HG03558 (cell line): Measurements from ENCODE around the gene INPP5E.

Experiments
- ATAC-seq: cut with Tn5 transposase; IDR thresholded peaks from one replicate; pipeline ENCODE4 v1.9.1; 2021; ENCODE audit warnings: moderate number of reproducible peaks; ENCODE audit not compliant: unreplicated experiment; ENCODE audit errors: extremely low read depth

Gene INPP5E

DNA sequence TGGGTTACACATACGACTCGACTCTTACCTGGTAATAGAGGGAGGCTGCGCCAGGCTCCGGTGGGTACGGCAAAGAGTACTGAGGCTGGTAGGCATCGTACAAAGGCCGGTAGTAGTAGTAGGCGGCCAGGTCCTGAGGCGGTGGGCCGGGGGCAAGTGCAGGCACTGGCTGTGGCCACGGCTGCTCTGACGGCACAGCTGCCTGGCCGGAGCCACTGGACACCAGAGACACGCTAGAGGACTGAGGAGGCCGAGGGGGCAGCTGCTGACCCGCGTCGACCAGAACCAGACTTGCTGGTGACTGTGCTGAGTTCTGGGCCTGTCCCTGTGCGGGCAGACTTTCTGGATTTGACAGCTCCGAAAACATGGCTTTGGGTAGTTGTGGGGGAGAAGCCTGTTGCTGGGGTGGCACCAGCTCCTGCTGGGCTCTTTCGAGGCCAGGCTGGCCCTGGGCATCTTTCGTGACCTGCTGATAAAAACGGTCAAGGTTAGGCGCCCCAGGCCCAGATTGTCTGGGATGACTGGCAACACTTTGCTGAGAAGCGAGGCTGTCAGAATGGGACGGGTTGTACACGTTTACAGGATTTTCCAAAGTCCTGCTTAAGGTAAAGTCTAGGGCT, 34.5 kb upstream of the INPP5E start:
- ATAC-seq: no peak

- no peak for ATAC-seq
These were observed 33.7 kb upstream of the INPP5E start for GRCh38 chr9:136473354-136473721.

- no peak for ATAC-seq
These were observed 33.2 kb upstream of the INPP5E start for GRCh38 chr9:136472640-136473353.

DNA sequence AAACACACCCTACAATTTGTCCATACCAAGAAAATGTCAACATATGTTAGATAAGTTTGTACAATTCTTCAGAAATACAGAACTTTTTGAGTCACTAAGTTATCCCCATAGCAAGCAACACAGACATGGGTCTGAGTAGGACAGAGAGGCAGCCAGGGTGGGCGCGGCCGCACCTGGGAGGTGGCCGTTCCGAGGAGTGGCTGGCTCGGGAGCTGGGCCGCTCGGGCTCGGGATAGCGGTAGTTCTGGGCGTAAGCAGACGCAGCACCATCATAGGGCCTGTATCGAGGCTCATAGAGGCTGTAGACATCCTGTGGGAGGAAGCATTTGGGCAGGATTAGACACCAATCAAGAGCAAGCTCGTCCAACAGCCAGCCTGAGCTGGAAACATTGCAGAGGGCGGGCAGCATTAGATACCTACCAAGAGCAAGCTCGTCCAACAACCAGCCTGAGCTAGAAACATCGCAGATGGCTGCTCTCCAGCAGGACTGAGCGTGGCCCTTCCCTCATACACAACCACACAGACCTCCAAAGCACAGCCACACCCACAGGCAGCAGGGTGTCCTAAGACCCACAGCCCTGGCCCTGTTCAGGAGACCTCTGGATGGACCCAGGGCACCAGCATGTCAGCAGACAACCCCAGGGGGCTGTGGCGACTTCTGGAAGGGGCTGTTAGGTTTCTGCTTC, 32.3 kb upstream of the INPP5E start:
- no peak for ATAC-seq

GRCh38 chr9:136470792-136471469, 31.3 kb upstream of the INPP5E start:
- no peak for ATAC-seq

- ATAC-seq: no peak
These were observed 30.7 kb upstream of the INPP5E start for GRCh38 chr9:136470356-136470755.

DNA sequence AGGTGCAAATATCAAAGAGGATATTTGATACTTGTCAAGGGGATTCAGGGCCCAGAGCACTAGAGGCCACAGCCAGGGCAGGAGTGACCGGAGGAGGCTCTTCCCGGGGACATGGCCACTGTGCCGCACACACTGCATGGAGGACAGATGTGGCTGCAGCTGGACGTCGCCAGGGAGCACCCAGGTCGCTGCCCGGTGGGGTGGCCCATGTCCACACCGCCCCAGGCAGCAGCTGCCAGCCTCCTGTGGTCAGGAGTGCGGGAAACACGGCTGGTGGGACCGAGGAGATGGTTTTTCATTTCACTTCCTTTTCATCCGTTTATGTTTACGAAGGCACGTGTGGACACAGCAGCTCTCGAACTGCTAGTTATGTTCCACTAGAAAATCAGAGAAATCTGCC, 28.1 kb upstream of the INPP5E start:
- no peak for ATAC-seq

- no peak for ATAC-seq
These were observed 26.5 kb upstream of the INPP5E start for GRCh38 chr9:136466155-136466541.

- no peak for ATAC-seq
These were observed 26.0 kb upstream of the INPP5E start for GRCh38 chr9:136465500-136466154.

DNA sequence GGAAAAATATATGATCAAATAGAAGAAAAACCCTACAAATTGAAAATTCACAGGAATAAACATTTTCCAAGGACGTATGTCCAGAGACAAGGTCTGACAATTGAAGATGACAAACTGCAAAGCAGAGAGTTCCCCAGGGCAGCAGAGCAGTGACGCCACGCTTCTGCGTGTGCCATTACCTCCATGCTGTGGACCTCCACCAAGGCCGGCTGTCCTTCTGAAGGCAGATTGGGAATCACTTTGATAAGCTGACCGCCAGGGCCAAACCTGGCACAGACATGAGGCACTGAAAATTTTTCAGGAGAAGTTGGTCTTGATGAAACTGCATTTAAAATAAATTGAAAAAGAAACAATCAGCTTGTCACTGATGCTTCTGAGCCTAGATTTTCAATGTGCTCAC, 24.6 kb upstream of the INPP5E start:
- ATAC-seq: no peak

GRCh38 chr9:136463578-136463977, 23.9 kb upstream of the INPP5E start:
- ATAC-seq: no peak

GRCh38 chr9:136462664-136463063, 23.0 kb upstream of the INPP5E start:
- ATAC-seq: no peak

GRCh38 chr9:136460772-136461325, 21.2 kb upstream of the INPP5E start:
- no peak for ATAC-seq

DNA sequence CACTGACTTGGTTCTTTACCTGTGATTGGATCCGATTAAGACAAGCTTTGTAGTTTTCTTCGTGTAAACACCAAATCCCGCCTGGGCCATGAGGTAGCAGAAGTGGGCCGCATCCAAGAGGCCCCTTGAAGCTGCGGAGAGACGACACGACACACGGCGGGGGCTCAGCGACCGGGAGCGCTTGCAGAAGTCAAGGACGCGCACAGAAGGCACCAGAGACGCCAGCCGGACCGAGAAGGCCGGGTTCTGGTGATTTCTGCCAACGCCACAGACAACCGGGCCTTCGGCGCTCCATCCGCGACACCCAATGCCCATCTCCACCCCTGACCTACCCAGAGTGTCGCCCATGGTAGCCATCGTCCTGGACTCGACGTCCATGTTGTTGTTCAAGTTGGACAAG, 19.8 kb upstream of the INPP5E start:
- ATAC-seq: no peak

- ATAC-seq: no peak
These were observed 17.7 kb upstream of the INPP5E start for GRCh38 chr9:136457326-136457725.

DNA sequence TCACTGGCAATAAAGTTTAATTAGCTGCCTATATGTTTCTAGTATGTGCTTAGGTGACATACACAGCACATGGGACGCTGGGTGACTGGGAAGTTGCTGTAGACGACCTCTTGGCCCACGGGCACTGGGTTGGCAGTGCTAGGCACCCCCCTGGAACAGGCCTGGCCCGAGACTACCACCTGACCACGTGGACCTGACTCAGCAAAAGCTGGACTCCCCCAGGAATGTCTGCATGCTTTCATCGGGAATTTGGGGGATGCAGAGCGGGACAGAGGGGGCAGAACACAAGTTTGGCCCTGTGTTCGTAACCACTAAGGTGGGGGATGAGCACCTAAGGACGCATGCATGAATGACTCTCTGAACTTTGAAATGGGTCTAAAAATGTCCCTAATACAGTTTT, 16.6 kb upstream of the INPP5E start:
- no peak for ATAC-seq

DNA sequence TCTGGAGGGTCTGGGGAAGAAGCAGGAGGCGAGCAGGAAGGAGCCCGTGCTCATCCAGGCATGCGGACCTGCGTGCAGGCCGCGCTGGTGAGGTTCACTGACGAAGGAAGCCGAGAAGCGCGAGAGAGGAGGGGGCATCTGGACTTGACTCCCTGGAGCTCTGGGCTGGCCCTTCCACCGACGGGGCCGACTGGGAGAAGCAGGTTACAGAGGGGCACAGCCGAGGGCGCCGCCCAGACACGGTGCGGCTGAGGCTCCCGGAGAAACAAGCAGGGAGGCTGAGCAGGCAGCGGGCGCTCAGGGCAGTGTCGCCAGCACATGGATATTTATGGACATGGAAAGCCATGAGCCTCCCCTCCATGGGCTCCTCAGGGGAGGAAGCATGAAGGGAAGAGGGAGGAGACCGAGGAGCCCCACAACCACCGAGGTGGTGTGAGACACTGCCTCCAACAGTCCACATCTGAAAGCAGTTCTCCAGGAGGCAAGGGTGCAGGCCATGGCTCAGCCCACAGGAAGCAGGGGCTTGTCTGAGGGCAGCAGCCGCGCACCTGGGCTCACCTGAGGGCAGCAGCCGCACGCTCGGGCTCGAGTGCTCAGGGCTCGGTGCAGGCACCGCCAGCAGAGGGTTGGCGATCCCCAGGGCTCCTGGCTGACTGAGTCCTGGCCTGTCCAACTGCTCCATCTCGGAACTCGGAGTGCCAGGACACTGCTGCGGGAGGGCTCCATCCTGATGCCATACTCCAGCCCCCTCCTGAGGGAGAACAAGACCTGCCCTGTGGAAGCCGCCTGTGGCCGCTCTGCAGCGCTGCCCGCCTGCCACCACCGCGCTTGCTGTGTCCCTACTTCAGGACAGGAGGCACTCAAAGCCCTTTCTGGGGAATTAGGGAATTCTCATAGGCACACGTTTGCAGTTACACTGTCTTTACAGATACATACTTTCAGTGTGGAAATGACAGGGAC, 15.7 kb upstream of the INPP5E start:
- no peak for ATAC-seq

- ATAC-seq: no peak
These were observed 14.6 kb upstream of the INPP5E start for GRCh38 chr9:136454026-136454796.
